Upper lobe of right lung (tissue), 1 donor: ENCODE results near the gene KCNA1. TPM values are rescaled to one million over a fixed set of nuclear protein-coding genes. Genes with fewer than 3 reads are reported as not detected.

Experiments used
- ATAC-seq: fragments of 200-7000 bp; cut with Tn5 transposase; one replicate; pipeline ENCODE4 v1.9.1; 2020; ENCODE audit warnings: mild to moderate bottlenecking, moderate library complexity
- DNase-seq: peaks from one replicate; pipeline ENCODE4 v3.0.0-alpha.2; 2020
- H3K27ac ChIP-seq: fragments of 200-600 bp; one replicate; pipeline ENCODE4 v1.8.0; 2022
- H3K27me3 ChIP-seq: fragments of 200-600 bp; one replicate; pipeline ENCODE4 v1.8.0; 2022; ENCODE audit warnings: mild to moderate bottlenecking
- H3K36me3 ChIP-seq: fragments of 200-600 bp; one replicate; pipeline ENCODE4 v1.8.0; 2022
- H3K4me1 ChIP-seq: fragments of 200-600 bp; one replicate; pipeline ENCODE4 v1.8.0; 2022
- H3K4me3 ChIP-seq: fragments of 200-600 bp; one replicate; pipeline ENCODE4 v1.8.0; 2022; ENCODE audit warnings: mild to moderate bottlenecking
- H3K9me3 ChIP-seq: fragments of 200-600 bp; one replicate; pipeline ENCODE4 v1.8.0; 2022
- intact Hi-C: fragments of 100-400 bp; cut with DNase I; formaldehyde crosslinking; loops from one replicate; pipeline ENCODE4 v1.11.0; 2022
- long read RNA-seq: library from polyadenylated mRNA; unstranded; transcript quantifications from one replicate; pipeline ENCODE4 v2.0.0, GENCODE V29; 2021
- total RNA-seq: library from RNA; stranded (reverse); fragmentation: NEBNext Ultra II Directional; extraction: Animal tissue kit (Norgen Biotek cat#: 25700); gene quantifications from one replicate; pipeline ENCODE4 v1.2.1, GENCODE V29; 2021
- TF ChIP-seq, protein P1 (sequence below): fragments of 200-600 bp; IDR thresholded peaks from one replicate; pipeline ENCODE4 v1.8.0; 2022; ENCODE audit warnings: antibody characterized with exemption
- donor health status: DM: no; HTN: yes; CAD: no; lungs with severe emphysema.

Gene KCNA1
- total RNA-seq = not detected
- long read RNA-seq = 0 reads

DNA sequence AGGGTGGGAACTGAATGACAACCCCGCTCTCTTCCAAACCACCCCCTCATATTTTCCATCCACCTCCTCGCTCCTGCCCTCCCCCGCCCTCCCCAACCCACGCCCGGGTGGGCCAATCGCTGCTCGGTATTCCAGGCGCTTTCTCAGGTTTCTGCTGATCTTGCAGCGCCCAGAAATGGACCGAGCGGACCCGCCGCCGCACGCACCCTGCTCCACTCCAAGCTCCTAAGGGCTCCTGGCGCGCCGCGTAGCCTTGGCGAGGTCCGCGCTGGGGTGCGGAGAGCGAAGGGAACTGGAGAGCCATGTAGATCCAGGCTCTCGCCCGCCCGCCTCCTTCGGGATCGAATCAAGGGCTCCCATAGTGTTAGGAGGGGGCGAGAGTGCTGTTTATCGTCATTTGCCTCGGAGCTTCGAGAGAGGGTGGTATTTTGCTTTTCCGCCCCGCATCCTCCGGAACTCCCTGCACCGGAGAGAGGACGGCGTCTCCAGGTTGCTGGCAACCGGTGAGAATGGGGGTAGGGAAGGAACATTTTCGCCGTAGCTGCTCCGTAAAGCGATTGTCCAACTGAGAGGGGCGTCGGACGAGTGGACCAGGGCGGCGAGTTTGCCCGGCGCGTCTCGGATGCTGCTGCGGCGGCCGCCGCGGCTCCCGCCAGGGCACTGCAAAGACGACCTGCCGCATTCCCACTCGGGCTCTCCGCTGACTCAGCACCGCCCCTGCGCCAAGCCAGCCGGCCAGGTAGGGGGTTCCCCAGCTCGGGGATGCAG lies at the start of gene KCNA1:
KCNA1 (plus strand) TSS at position 172 of the 768 bp plus-strand sequence. CDS start 1,474 bp downstream, outside the sequence.
- Histone ChIP-seq H3K27me3 (peaks cover 80% of the 10 kb centered on the region), H3K4me3 (peak within 1 kb of the TSS; percentile 39), H3K36me3 (no peaks in the 10 kb centered on the region), H3K9me3 (no peaks in the 10 kb centered on the region), H3K27ac (no peak within 1 kb of the TSS), H3K4me1 (peaks cover 23% of the 10 kb centered on the region)
- ATAC-seq = peak; percentile 19
- no peak for DNase-seq
- intact Hi-C loops = no loop called here
- TF ChIP-seq, protein P1, sequence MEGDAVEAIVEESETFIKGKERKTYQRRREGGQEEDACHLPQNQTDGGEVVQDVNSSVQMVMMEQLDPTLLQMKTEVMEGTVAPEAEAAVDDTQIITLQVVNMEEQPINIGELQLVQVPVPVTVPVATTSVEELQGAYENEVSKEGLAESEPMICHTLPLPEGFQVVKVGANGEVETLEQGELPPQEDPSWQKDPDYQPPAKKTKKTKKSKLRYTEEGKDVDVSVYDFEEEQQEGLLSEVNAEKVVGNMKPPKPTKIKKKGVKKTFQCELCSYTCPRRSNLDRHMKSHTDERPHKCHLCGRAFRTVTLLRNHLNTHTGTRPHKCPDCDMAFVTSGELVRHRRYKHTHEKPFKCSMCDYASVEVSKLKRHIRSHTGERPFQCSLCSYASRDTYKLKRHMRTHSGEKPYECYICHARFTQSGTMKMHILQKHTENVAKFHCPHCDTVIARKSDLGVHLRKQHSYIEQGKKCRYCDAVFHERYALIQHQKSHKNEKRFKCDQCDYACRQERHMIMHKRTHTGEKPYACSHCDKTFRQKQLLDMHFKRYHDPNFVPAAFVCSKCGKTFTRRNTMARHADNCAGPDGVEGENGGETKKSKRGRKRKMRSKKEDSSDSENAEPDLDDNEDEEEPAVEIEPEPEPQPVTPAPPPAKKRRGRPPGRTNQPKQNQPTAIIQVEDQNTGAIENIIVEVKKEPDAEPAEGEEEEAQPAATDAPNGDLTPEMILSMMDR = no peak

DNA sequence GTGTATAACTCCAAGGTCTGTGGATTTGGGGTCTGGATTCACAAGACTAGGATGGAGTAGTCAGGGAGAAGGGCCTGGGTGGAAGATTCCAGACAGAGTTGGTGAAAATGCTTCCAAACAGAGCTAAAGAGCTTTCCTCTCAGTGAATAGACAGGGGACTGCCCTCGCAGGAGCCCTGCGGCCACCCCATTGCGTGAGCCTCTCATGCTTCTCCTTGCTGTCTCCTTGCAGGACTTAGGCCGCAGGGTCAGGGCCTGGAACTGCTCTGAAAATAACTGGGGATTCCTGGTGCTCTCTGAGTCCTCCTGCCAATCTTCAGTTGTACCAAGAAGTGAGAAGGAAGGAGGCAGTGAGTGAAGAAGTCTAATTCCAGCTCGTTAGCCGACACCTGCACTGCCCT lies 49.0 kb upstream of the KCNA1 start:
- ATAC-seq (no peak), DNase-seq (no peak)
- Histone ChIP-seq H3K27me3 (peaks cover 26% of the 10 kb centered on the region), H3K27ac (no peak overlapping the region), H3K9me3 (no peaks in the 10 kb centered on the region), H3K4me1 (peaks cover 3% of the 10 kb centered on the region), H3K36me3 (no peaks in the 10 kb centered on the region), H3K4me3 (no peak overlapping the region)
- TF ChIP-seq, protein P1 = no peak
- intact Hi-C loops = no loop called here

DNA sequence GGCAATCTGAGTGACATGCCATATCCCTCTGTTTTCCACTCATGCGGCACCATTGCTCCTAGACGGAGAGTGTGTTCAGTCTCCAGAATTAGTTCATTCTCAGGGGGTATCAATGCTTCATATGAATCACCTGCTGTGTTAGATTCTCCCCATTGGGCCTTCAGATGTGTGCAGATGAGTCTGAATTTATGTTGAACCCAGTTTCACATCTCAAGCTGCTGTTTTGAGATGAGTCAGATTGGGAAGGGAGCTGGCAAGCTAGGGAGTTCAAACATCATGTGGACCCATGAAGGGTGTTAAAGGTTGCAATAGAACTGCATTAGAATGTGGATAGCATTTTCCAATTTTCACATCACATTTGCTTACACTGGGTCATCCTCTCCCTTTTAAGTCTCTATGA lies 46.9 kb upstream of the KCNA1 start:
- no peak overlapping the region for H3K4me3 ChIP-seq
- H3K4me1 ChIP-seq = peaks cover 3% of the 10 kb centered on the region
- H3K27ac ChIP-seq = no peak overlapping the region
- intact Hi-C loops = no loop called here
- TF ChIP-seq, protein P1 = no peak
- H3K9me3 ChIP-seq = no peaks in the 10 kb centered on the region
- DNase-seq = no peak
- H3K36me3 ChIP-seq = no peaks in the 10 kb centered on the region
- no peak for ATAC-seq
- peaks cover 23% of the 10 kb centered on the region for H3K27me3 ChIP-seq

DNA sequence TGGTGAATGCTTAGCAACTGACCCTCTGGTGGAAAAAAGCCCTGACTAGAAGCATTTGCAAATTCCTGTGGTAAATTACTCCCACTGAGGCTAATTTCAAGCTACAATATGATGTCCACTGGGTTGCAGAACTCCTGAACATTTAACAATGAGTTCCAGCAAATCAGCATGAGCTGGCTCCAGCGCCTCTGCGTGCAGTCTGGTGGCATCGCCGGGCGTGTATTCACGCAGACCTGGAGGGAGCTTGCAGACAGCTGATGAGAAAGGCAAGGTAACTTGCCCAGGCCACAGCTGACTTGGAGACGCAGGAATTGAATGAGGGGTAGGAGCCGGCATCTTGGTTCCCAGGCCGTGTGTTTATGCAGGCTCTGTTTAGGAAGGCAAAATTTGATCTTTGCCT lies 45.1 kb upstream of the KCNA1 start:
- no peak overlapping the region for H3K27ac ChIP-seq
- ATAC-seq = no peak
- TF ChIP-seq, protein P1 = no peak
- no peaks in the 10 kb centered on the region for H3K36me3 ChIP-seq
- no peaks in the 10 kb centered on the region for H3K4me1 ChIP-seq
- H3K9me3 ChIP-seq = no peaks in the 10 kb centered on the region
- H3K4me3 ChIP-seq = no peak overlapping the region
- intact Hi-C loops = no loop called here
- H3K27me3 ChIP-seq = peaks cover 34% of the 10 kb centered on the region
- DNase-seq = no peak

DNA sequence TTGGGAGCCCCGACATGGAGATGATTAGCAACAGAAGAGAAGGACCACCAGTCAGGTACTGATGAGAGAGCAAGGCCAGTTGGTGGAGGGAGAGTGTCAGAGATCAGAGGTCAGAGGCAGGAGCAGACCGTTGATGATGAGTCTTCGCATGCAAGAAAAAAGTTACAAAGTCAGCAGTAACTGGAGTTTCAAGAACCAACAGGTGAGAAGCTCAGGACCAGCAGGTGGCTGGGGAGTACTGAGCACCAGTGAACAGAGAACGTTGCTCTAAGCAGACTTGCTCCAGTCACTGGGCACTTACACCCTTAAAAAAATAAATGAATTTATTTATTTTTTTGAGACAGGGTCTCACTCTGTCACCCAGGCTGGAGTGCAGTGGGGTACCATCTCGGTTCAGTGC lies 44.5 kb upstream of the KCNA1 start:
- Histone ChIP-seq H3K36me3 (no peaks in the 10 kb centered on the region), H3K4me3 (no peak overlapping the region), H3K27ac (no peak overlapping the region), H3K9me3 (no peaks in the 10 kb centered on the region), H3K27me3 (peaks cover 28% of the 10 kb centered on the region), H3K4me1 (no peaks in the 10 kb centered on the region)
- no peak for ATAC-seq
- TF ChIP-seq, protein P1 = no peak
- no peak for DNase-seq
- intact Hi-C loops = no loop called here
